Natural killer cell treated with Interleukin-12 subunit alpha and Interleukin-12 subunit beta and Interleukin-15 and Interleukin-18, amount 100 ng/mL, for 72 hours (primary cell): ENCODE results near the gene AHSA1. TPM values are rescaled to one million over a fixed set of nuclear protein-coding genes. Genes with fewer than 3 reads are reported as not detected.

Source experiments
- ATAC-seq, 2 donors: fragments of 150-1000 bp; cut with Tn5 transposase in 1 of 2; sonication (Bioruptor Pico), chemical (Tn5 transposase) in 1 of 2; 2 replicates each; pipeline ENCODE4 v1.10.0; 2021
- DNase-seq: peaks from one replicate; pipeline ENCODE4 v3.0.0; 2022; ENCODE audit warnings: low spot score
- H3K27ac Mint-ChIP-seq, 2 donors: 1 replicate in 1 of 2; 2 replicates in 1 of 2; pipeline ENCODE4 v1.8.0; 2022; ENCODE audit warnings: mixed read lengths in 2 of 2, mild to moderate bottlenecking in 1 of 2, moderate library complexity in 1 of 2
- H3K27me3 Mint-ChIP-seq, 2 donors: 1 replicate in 1 of 2; 2 replicates in 1 of 2; pipeline ENCODE4 v1.8.0; 2022; ENCODE audit warnings: mixed read lengths in 2 of 2
- H3K36me3 Mint-ChIP-seq: one replicate; pipeline ENCODE4 v1.8.0; 2022; ENCODE audit warnings: mixed read lengths
- H3K4me1 Mint-ChIP-seq, 2 donors: 1 replicate in 1 of 2; 2 replicates in 1 of 2; pipeline ENCODE4 v1.8.0; 2022; ENCODE audit warnings: low read depth in 2 of 2, mixed read lengths in 2 of 2, mild to moderate bottlenecking in 1 of 2
- H3K4me3 Mint-ChIP-seq: one replicate; pipeline ENCODE4 v1.8.0; 2022; ENCODE audit warnings: mixed read lengths
- H3K9me3 Mint-ChIP-seq: 2 replicates; pipeline ENCODE4 v1.8.0; 2022; ENCODE audit warnings: mixed read lengths
- total RNA-seq, 2 donors: library from RNA; stranded (reverse); gene quantifications; one replicate each; pipeline ENCODE4 v1.2.3, GENCODE V29; 2022

AHSA1 gene
- total RNA-seq, 2 donors from 2014 or later: 214 to 245 TPM

- Mint-ChIP-seq H3K27ac (no peak overlapping the region), H3K4me3 (no peak overlapping the region), H3K9me3 (peaks cover under 1% of the 10 kb centered on the region), H3K27me3 (no peaks in the 10 kb centered on the region), H3K4me1 (peaks cover 0 to under 1% of the 10 kb centered on the region in 2 donors), H3K36me3 (peaks cover 21% of the 10 kb centered on the region)
- DNase-seq: no peak
- no peak for ATAC-seq
Observed at GRCh38 chr14:77508249-77508648, 50.4 kb downstream of the AHSA1 start.

DNA sequence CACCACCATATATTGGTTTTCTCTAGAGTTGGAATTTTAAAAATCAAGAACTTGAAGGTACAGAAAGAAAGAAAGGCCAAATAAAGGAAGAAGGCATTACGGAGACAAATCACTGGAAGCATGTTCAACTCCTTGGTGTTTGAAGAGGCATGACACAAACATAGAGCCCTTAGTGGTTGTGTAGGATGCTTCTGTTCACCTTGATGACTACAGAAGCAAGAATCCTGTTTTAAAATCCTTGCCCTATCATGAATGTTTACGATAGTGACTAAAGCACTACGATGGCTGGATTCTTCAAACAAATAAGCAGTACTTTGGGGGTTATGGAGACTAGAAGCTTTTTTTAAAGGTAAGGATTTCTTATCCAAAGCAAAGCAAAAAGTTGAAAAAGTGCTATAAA is 51.0 kb downstream of the AHSA1 start:
- Mint-ChIP-seq H3K27ac (no peak overlapping the region), H3K36me3 (peaks cover 19% of the 10 kb centered on the region), H3K4me3 (no peak overlapping the region), H3K9me3 (no peaks in the 10 kb centered on the region), H3K4me1 (no peaks in the 10 kb centered on the region), H3K27me3 (no peaks in the 10 kb centered on the region)
- DNase-seq (no peak), ATAC-seq (no peak)

DNA sequence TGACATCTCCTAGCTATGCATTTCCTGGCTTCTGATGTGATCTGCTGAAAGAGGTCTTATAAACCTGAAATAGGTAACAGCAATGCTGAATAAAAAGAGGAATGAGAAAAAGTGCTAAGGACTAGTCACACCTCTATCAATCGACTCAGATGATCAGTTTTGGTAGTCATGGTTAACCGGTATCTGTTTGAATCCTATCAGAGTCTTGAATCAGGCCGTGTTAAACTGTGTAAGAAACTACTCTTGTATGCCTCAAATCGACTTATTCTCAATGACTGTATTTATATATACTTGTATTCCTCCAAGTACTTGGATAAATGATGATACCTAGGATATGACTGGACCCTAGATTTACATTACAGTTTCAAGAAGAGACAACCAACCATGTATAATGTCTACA is 51.5 kb downstream of the AHSA1 start:
- no peaks in the 10 kb centered on the region for H3K9me3 Mint-ChIP-seq
- no peak overlapping the region for H3K4me3 Mint-ChIP-seq
- H3K4me1 Mint-ChIP-seq: no peaks in the 10 kb centered on the region
- H3K36me3 Mint-ChIP-seq: peaks cover 19% of the 10 kb centered on the region
- ATAC-seq: no peak
- no peak for DNase-seq
- H3K27me3 Mint-ChIP-seq: no peaks in the 10 kb centered on the region
- H3K27ac Mint-ChIP-seq: no peak overlapping the region

GRCh38 chr14:77511486-77512162 is 53.7 kb downstream of the AHSA1 start:
- ATAC-seq: no peak
- no peaks in the 10 kb centered on the region for H3K9me3 Mint-ChIP-seq
- peak overlapping the region in 1 of 2 donors; percentile 39 for H3K27ac Mint-ChIP-seq

DNA sequence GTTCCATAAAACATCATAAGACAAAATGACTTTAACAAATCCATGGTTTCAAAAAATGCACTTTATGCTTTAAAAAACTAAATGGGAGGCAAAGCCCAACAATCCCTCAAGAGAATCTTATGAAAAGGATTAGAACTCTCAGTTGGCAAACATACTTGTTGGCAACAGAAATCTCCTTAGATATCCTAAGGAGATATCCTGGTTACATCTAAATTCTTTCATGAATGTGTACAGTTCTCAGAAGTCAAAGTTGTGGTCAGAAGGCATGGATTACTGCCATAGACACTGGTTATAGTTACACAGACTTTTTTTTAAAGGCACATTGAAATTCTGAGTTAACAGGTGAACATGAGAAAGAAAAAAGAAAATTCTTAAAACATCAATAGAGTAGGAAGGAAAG is 58.2 kb downstream of the AHSA1 start:
- Mint-ChIP-seq H3K27me3 (no peaks in the 10 kb centered on the region), H3K4me1 (no peaks in the 10 kb centered on the region), H3K27ac (no peak overlapping the region), H3K4me3 (no peak overlapping the region), H3K9me3 (no peaks in the 10 kb centered on the region), H3K36me3 (peaks cover 32% of the 10 kb centered on the region)
- ATAC-seq (no peak), DNase-seq (no peak)

More at GRCh38 chr14:77511486-77512162, 53.7 kb downstream of the AHSA1 start:
- Mint-ChIP-seq H3K36me3 (peaks cover 21% of the 10 kb centered on the region), H3K4me3 (no peak overlapping the region), H3K27me3 (no peaks in the 10 kb centered on the region), H3K4me1 (no peaks in the 10 kb centered on the region)
- DNase-seq: no peak

Other genes with a start within 250 kb of the AHSA1 start
- not detected for gene NGB, start 186.9 kb upstream of the AHSA1 start, total RNA-seq
- gene POMT2, start 137.2 kb upstream of the AHSA1 start, total RNA-seq: 10 to 100 TPM; 16.1 to 33.1 TPM
- 10 to 100 TPM in 1 of 2 donors, 1 to 10 TPM in 1; 6.5 to 11.6 TPM for gene GSTZ1, start 137.1 kb upstream of the AHSA1 start, total RNA-seq
- 10 to 100 TPM; 23.3 to 25.0 TPM for gene TMED8, start 81.0 kb upstream of the AHSA1 start, total RNA-seq
- gene SAMD15, start 80.7 kb upstream of the AHSA1 start, total RNA-seq: under 1 TPM; 0.43 to 0.50 TPM
- 1 to 10 TPM in 1 of 2 donors, under 1 TPM in 1; 0.45 to 1.3 TPM for gene NOXRED1, start 34.6 kb upstream of the AHSA1 start, total RNA-seq
- gene VIPAS39, start 492 bp upstream of the AHSA1 start, total RNA-seq: 10 to 100 TPM; 19.0 to 22.0 TPM
- gene ISM2, start 40.7 kb downstream of the AHSA1 start, total RNA-seq: under 1 TPM; 0.14 to 0.36 TPM
- gene SPTLC2, start 158.5 kb downstream of the AHSA1 start, total RNA-seq: 10 to 100 TPM; 44.0 to 65.7 TPM
- 10 to 100 TPM; 14.4 to 22.0 TPM for gene ALKBH1, start 249.9 kb downstream of the AHSA1 start, total RNA-seq